Neuronal stem cell (in vitro differentiated cells): ENCODE measurements around the gene SUCNR1.

Experiments
- DNase-seq: peaks from one replicate; pipeline ENCODE4 v3.0.0-alpha.2; 2013; ENCODE audit warnings: low spot score
- H2AFZ ChIP-seq: one replicate; pipeline ENCODE4 v1.6.1; 2013; ENCODE audit warnings: mild to moderate bottlenecking, low read length, inconsistent platforms
- H2AK5ac ChIP-seq: 2 replicates; pipeline ENCODE4 v1.6.1; 2013; ENCODE audit warnings: low read depth, mild to moderate bottlenecking, inconsistent platforms, low read length, moderate library complexity, mixed read lengths
- H2BK120ac ChIP-seq: 2 replicates; pipeline ENCODE4 v1.6.1; 2013; ENCODE audit warnings: low read depth, mild to moderate bottlenecking, inconsistent platforms, low read length, moderate library complexity, mixed read lengths
- H2BK12ac ChIP-seq: one replicate; pipeline ENCODE4 v1.6.1; 2013; ENCODE audit warnings: low read length, inconsistent platforms
- H2BK15ac ChIP-seq: 2 replicates; pipeline ENCODE4 v1.6.1; 2013; ENCODE audit warnings: mild to moderate bottlenecking, low read length, inconsistent platforms, mixed read lengths
- H2BK5ac ChIP-seq: one replicate; pipeline ENCODE4 v1.6.1; 2013; ENCODE audit warnings: inconsistent platforms, mild to moderate bottlenecking, low read length, moderate library complexity
- H3K14ac ChIP-seq: one replicate; pipeline ENCODE4 v1.6.1; 2013; ENCODE audit warnings: low read length, inconsistent platforms
- H3K18ac ChIP-seq: 2 replicates; pipeline ENCODE4 v1.6.1; 2013; ENCODE audit warnings: low read length, inconsistent platforms
- H3K23ac ChIP-seq: 2 replicates; pipeline ENCODE4 v1.6.1; 2013; ENCODE audit warnings: low read depth, mild to moderate bottlenecking, mixed read lengths, low read length, inconsistent platforms; ENCODE audit not compliant: poor library complexity
- H3K27ac ChIP-seq: replicated peaks from 3 replicates; pipeline ENCODE4 v1.5.1; 2013; ENCODE audit warnings: low read length, inconsistent platforms
- H3K27me3 ChIP-seq, 3 experiments: 2 replicates each; pipeline ENCODE4 v1.6.1; 2013; ENCODE audit warnings: low read length in 3 of 3, mild to moderate bottlenecking in 2 of 3, inconsistent platforms in 1 of 3, low read depth in 1 of 3, mixed read lengths in 1 of 3, moderate library complexity in 1 of 3; ENCODE audit not compliant: control insufficient read depth in 3 of 3, insufficient read depth in 3 of 3
- H3K36me3 ChIP-seq, 2 donors: replicated peaks in 1 of 2; 2 replicates each; pipeline ENCODE4 v1.6.1; 2013; ENCODE audit warnings: low read length in 2 of 2; ENCODE audit not compliant: control insufficient read depth in 2 of 2, insufficient read depth in 2 of 2
- H3K4ac ChIP-seq: 2 replicates; pipeline ENCODE4 v1.6.1; 2013; ENCODE audit warnings: inconsistent platforms, mild to moderate bottlenecking, low read length, moderate library complexity
- H3K4me1 ChIP-seq, 2 donors: 1 replicate in 1 of 2; 2 replicates in 1 of 2; pipeline ENCODE4 v1.6.1; 2013; ENCODE audit warnings: low read length in 2 of 2, low read depth in 1 of 2; ENCODE audit not compliant: control insufficient read depth in 2 of 2, insufficient read depth in 1 of 2
- H3K4me2 ChIP-seq: one replicate; pipeline ENCODE4 v1.6.1; 2013; ENCODE audit warnings: mild to moderate bottlenecking, low read length, inconsistent platforms; ENCODE audit not compliant: insufficient read depth, poor library complexity, severe bottlenecking
- H3K4me3 ChIP-seq, 2 donors: 2 replicates each; pipeline ENCODE4 v1.5.1; 2013; ENCODE audit warnings: low read length in 2 of 2, mild to moderate bottlenecking in 2 of 2, inconsistent platforms in 1 of 2, moderate library complexity in 1 of 2
- H3K79me1 ChIP-seq: one replicate; pipeline ENCODE4 v1.6.1; 2013; ENCODE audit warnings: low read depth, mild to moderate bottlenecking, inconsistent platforms, low read length, moderate library complexity
- H3K9ac ChIP-seq: one replicate; pipeline ENCODE4 v1.6.1; 2013; ENCODE audit warnings: mild to moderate bottlenecking, low read depth, low read length, inconsistent platforms; ENCODE audit not compliant: poor library complexity
- H3K9me3 ChIP-seq, 2 donors: replicated peaks in 1 of 2; 2 replicates each; pipeline versions ENCODE3 to v1.6.1; 2013; ENCODE audit warnings: low read length in 2 of 2, mild to moderate bottlenecking in 2 of 2, inconsistent platforms in 1 of 2, low read depth in 1 of 2, mixed read lengths in 1 of 2, moderate library complexity in 1 of 2; ENCODE audit not compliant: control insufficient read depth in 2 of 2, insufficient read depth in 1 of 2
- H4K8ac ChIP-seq: one replicate; pipeline ENCODE4 v1.6.1; 2013; ENCODE audit warnings: low read depth, mild to moderate bottlenecking, inconsistent platforms, low read length, moderate library complexity
- H4K91ac ChIP-seq: one replicate; pipeline ENCODE4 v1.6.1; 2013; ENCODE audit warnings: low read length, low read depth, mild to moderate bottlenecking, inconsistent platforms; ENCODE audit not compliant: poor library complexity
- WGBS, 2 donors: extraction: QIAGEN DNeasy Blood & Tissue Kit; methylation state at CpG; one replicate each; pipeline ENCODE4 v1.1.7; 2013; ENCODE audit warnings: missing lambda C conversion rate in 2 of 2, mixed read lengths in 1 of 2; ENCODE audit not compliant: insufficient read length in 2 of 2, insufficient replicate concordance in 1 of 2; ENCODE audit errors: extremely low coverage in 2 of 2; 5-methylcytosine and 5-hydroxymethylcytosine counted together

Gene SUCNR1

DNA sequence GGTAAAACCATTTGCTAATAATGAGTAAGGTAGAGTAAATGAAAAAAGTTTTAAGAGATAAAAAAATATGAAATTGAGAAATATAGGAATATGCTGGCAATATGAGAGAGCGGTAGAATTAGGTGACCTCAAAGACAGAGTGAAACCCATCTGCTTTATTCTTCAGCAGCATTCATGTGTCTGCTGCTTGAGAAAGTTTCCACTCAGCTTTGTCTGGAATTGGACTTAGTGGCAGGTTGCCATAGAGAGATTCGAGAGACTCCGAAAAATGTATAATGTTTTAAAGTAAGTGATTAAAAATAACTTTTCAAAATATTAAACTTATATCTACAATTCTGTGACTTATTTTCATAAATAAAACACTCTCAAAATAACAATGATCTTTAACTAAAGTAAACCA, 5.0 kb downstream of the SUCNR1 start:
- no peak overlapping the region for H3K4ac ChIP-seq
- H2AK5ac ChIP-seq: no peak overlapping the region
- no peaks in the 10 kb centered on the region for H3K27me3 ChIP-seq
- H2BK12ac ChIP-seq: no peak overlapping the region
- H3K9me3 ChIP-seq: no peaks in the 10 kb centered on the region
- H2AFZ ChIP-seq: no peak overlapping the region
- no peak overlapping the region for H3K18ac ChIP-seq
- no peak overlapping the region for H4K8ac ChIP-seq
- H4K91ac ChIP-seq: no peak overlapping the region
- no peak overlapping the region for H3K4me3 ChIP-seq
- H3K4me2 ChIP-seq: no peak overlapping the region
- no peak overlapping the region for H3K23ac ChIP-seq
- H3K79me1 ChIP-seq: no peaks in the 10 kb centered on the region
- H2BK120ac ChIP-seq: no peak overlapping the region
- no peak overlapping the region for H3K27ac ChIP-seq
- H2BK5ac ChIP-seq: no peak overlapping the region
- H3K9ac ChIP-seq: no peak overlapping the region
- H3K14ac ChIP-seq: no peak overlapping the region
- DNase-seq: no peak
- H3K4me1 ChIP-seq: peaks cover 0 to 2% of the 10 kb centered on the region in 2 donors
- no peaks in the 10 kb centered on the region for H3K36me3 ChIP-seq
- 100% methylated on average over 1 of the region's 3 CpGs for WGBS, 2 donors
- no peak overlapping the region for H2BK15ac ChIP-seq

DNA sequence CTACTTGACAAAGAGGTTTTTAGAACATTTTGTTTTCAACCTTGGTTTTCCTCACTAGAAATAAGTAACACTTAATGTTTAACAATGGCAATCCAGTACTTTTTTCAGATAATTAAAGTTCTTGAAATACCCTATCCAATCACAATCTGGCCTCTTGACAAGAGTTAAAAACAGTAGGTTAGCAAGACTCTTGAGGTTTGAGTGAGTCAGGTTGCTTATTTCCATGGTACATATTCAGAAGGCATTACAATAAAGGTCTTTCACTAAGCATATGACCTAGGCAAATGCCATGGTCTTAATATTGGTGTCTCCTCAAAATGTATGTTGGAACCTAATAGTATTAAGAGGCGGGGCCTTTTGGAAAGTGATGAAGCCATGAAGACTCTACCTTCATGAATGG, 5.6 kb downstream of the SUCNR1 start:
- no peak overlapping the region for H3K23ac ChIP-seq
- no peak overlapping the region for H3K18ac ChIP-seq
- H4K91ac ChIP-seq: no peak overlapping the region
- WGBS, 2 donors: no CpG with 5 or more reads among the region's 1 CpG
- no peak overlapping the region for H3K9ac ChIP-seq
- H3K36me3 ChIP-seq: no peaks in the 10 kb centered on the region
- DNase-seq: no peak
- no peak overlapping the region for H2AFZ ChIP-seq
- no peak overlapping the region for H3K4me3 ChIP-seq
- H2BK120ac ChIP-seq: no peak overlapping the region
- H3K9me3 ChIP-seq: no peaks in the 10 kb centered on the region
- no peak overlapping the region for H2AK5ac ChIP-seq
- no peak overlapping the region for H4K8ac ChIP-seq
- no peak overlapping the region for H3K4ac ChIP-seq
- peaks cover 0 to 2% of the 10 kb centered on the region in 2 donors for H3K4me1 ChIP-seq
- no peak overlapping the region for H3K27ac ChIP-seq
- no peak overlapping the region for H2BK5ac ChIP-seq
- H3K79me1 ChIP-seq: no peaks in the 10 kb centered on the region
- no peaks in the 10 kb centered on the region for H3K27me3 ChIP-seq
- H3K14ac ChIP-seq: no peak overlapping the region
- no peak overlapping the region for H2BK12ac ChIP-seq
- H3K4me2 ChIP-seq: no peak overlapping the region
- H2BK15ac ChIP-seq: no peak overlapping the region

DNA sequence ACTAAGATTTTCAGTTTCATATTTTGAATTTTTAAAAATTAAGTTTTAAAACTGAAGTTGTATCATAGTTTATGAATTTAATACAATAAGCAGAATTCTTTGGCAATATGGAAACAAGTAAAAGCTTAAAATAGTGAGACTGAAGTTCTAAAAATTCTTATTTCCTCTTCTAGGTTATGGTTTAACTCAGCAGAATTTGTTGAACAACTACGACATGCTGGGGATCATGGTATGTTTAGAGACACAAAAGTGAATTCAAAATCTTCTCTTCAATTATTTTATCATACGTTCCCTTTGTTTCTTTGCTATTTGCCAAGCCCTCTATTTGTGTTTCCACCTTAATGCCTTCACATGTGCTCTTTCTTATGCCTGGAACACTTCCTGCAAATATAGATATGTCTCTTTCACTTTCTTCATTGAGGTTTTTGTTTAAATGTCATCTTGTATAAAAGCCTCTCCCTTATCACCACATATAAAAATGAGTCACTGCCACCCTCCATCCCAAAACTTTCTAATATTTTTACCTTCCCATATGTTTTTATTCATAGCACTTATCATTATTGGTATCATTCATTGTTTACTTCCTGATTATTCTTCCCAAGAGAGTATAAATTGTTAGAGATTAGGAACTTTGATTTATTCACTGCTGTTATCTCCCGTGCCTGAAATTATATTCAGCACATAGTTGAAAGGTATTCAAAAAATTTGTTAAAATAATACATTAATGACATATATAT, 6.4 kb downstream of the SUCNR1 start:
- no peak overlapping the region for H4K8ac ChIP-seq
- H3K36me3 ChIP-seq: no peaks in the 10 kb centered on the region
- H3K27ac ChIP-seq: no peak overlapping the region
- H3K79me1 ChIP-seq: no peaks in the 10 kb centered on the region
- H3K4ac ChIP-seq: no peak overlapping the region
- no peak overlapping the region for H2BK12ac ChIP-seq
- H2AK5ac ChIP-seq: no peak overlapping the region
- H3K4me1 ChIP-seq: peaks cover 0 to 2% of the 10 kb centered on the region in 2 donors
- H3K27me3 ChIP-seq: no peaks in the 10 kb centered on the region
- no peak overlapping the region for H2BK15ac ChIP-seq
- no peak overlapping the region for H2AFZ ChIP-seq
- H2BK5ac ChIP-seq: no peak overlapping the region
- no peak overlapping the region for H3K9ac ChIP-seq
- no peak overlapping the region for H2BK120ac ChIP-seq
- no peak overlapping the region for H3K14ac ChIP-seq
- no peak overlapping the region for H3K23ac ChIP-seq
- DNase-seq: no peak
- no peak overlapping the region for H4K91ac ChIP-seq
- H3K4me2 ChIP-seq: no peak overlapping the region
- no peak overlapping the region for H3K18ac ChIP-seq
- no peaks in the 10 kb centered on the region for H3K9me3 ChIP-seq
- no CpG with 5 or more reads among the region's 3 CpGs for WGBS, 2 donors
- H3K4me3 ChIP-seq: no peak overlapping the region

DNA sequence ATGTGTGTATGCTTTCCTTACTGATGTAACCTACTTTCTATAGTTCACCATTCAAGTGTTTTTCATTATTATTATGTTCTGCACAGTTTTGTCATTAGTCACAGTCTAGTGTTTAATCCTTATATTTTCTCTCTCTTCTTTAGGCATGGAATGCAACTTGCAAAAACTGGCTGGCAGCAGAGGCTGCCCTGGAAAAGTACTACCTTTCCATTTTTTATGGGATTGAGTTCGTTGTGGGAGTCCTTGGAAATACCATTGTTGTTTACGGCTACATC, 6.9 kb downstream of the SUCNR1 start:
- Histone ChIP-seq H3K14ac (no peak overlapping the region), H2BK120ac (no peak overlapping the region), H3K23ac (no peak overlapping the region), H3K79me1 (no peaks in the 10 kb centered on the region), H3K27ac (no peak overlapping the region), H3K4ac (no peak overlapping the region), H3K4me1 (peaks cover 0 to 2% of the 10 kb centered on the region in 2 donors), H3K9me3 (no peaks in the 10 kb centered on the region), H3K36me3 (no peaks in the 10 kb centered on the region), H3K18ac (no peak overlapping the region), H3K9ac (no peak overlapping the region), H2AFZ (no peak overlapping the region), H4K8ac (no peak overlapping the region), H3K4me2 (no peak overlapping the region), H2BK12ac (no peak overlapping the region), H3K4me3 (no peak overlapping the region), H2BK15ac (no peak overlapping the region), H3K27me3 (no peaks in the 10 kb centered on the region), H2AK5ac (no peak overlapping the region), H2BK5ac (no peak overlapping the region), H4K91ac (no peak overlapping the region)
- no CpG with 5 or more reads among the region's 2 CpGs for WGBS, 2 donors
- no peak for DNase-seq
